HG03520 (cell line): Measurements from ENCODE around the gene OR56B4.
"Not testable (repeated sequence)": the region's sequence is repeated elsewhere in the genome, so short reads cannot be mapped to it uniquely, and the experiment has no call there.

ENCODE experiments used
- ATAC-seq: cut with Tn5 transposase; IDR thresholded peaks from one replicate; pipeline ENCODE4 v1.9.1; 2021; ENCODE audit warnings: mild to moderate bottlenecking, moderate library complexity; ENCODE audit not compliant: unreplicated experiment

Gene OR56B4

DNA sequence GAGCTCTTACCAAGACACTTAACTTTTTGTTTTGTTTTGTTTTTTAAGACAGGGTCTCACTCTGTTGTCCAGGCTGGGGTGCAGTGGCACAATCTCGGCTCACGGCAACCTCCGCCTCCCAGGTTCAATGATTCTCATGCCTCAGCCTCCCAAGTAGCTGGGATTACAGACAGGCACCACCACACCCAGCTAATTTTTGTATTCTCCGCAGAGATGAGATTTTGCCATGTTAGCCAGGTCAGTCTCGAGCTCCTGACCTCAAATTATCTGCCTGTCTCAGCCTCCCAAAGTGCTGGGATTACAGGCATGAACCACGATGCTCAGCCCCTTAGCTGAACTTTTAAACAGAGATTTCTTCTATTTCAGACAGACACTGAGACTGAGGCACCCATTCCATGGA lies at the start of gene OR56B4:
TSS of gene OR56B4 (plus strand) at position 301 of the 400 bp plus-strand sequence. CDS start at position 396, 95 bp downstream.
- ATAC-seq, result not testable (repeated sequence)

GRCh38 chr11:6061475-6061874 lies 46.0 kb upstream of the OR56B4 start:
- ATAC-seq, result no peak

- no peak for ATAC-seq
These were observed 44.7 kb upstream of the OR56B4 start for GRCh38 chr11:6062691-6063358.

DNA sequence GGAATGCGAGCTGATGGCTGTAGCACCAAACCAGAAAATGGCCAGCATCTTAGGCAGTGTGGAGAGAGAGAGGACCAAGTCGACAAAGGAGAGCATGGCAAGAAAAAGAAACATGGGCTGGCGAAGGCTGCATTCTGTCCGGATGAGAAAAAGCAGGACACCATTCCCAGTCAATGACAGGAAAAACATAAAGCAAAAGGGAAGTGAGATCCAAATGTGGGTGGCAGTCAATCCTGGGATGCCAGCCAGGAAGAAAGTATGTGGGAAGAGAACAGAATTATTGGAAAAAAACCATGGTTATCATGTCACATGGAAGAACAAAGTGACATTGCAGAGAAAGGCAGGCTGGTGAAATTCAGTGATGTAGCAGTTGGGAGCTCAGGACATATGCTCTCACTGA lies 40.0 kb upstream of the OR56B4 start:
- no peak for ATAC-seq

GRCh38 chr11:6076443-6076842 lies 31.0 kb upstream of the OR56B4 start:
- not testable (repeated sequence) for ATAC-seq

DNA sequence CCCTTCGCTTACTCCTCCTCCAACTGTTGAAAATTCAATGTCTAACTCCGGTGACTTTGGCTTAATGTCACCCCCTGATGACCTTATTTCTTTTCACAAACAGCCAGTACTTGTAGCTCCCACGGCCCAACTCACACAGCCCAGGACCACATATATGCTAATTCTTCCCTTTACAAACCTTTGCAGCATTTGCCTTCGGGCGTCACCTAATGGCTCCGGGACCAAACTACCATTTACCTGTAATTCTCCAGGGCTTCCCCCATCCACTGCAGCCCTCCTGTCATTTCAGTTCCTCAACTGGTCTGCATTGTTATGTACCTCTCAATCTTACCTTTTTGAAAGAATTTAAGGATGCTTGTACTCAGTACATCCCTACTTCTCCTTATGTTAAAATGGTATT lies 29.8 kb upstream of the OR56B4 start:
- ATAC-seq, result no peak

- no peak for ATAC-seq
These were observed 28.0 kb upstream of the OR56B4 start for GRCh38 chr11:6079463-6079862.

- no peak for ATAC-seq
These were observed 24.4 kb upstream of the OR56B4 start for GRCh38 chr11:6083129-6083528.

DNA sequence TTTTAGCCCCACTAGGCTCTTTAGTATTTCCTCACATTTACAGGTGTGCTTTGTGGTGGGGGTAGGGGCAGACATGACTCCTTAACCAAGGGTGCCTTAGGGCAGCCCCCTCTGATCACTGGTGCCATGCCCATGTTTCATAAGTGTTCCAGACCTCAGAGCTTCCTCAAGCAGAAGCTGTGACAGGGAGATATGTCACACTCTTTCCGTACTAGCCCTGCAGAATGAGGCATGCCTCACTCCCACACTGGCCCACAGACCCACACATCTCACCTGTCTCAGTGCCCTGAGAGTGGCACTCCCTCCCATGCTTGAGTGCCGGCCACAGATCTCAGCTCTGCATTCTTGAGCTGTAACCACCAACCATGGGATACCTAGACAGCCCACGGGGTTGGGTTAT lies 22.9 kb upstream of the OR56B4 start:
- ATAC-seq, result no peak

DNA sequence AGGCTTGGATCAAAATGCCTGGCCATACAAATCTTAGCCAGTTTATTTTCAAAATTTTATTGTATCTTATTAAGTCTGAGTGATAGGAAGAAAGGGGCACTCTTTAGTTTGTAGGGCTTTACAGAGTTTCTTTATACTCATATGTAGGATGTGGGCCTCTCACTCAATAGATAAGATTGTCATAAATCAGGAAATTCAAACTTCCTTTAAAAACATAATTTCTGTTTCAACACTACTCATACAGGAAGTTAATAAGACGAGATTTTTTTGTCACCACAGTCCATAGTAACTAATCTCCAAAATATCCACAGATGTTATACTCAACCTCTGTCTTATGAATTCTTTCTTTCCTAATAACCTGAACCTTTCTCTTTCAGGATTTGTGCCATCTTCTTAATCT lies 13.3 kb upstream of the OR56B4 start:
- no peak for ATAC-seq

DNA sequence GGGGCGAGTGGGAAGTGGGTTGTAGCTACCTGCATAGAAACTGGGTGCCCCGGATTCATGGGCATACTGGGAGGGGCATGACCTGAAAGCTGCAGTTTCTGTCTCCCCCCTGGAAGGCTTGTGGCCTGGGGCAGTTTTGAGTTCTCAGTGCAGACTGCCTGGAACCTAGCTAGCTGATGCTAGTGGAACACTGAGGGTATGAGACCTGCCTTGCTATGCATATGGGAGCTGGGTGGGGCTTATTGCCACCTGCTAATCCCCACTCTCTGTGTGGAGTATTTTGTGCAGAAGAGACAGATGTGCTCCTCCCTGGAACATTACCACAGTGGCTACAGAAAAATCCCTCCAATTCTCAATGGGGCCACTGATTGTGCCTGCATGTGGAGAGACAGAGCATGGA lies 11.7 kb upstream of the OR56B4 start:
- no peak for ATAC-seq

- ATAC-seq, result no peak
These were observed 11.1 kb upstream of the OR56B4 start for GRCh38 chr11:6096417-6096816.

DNA sequence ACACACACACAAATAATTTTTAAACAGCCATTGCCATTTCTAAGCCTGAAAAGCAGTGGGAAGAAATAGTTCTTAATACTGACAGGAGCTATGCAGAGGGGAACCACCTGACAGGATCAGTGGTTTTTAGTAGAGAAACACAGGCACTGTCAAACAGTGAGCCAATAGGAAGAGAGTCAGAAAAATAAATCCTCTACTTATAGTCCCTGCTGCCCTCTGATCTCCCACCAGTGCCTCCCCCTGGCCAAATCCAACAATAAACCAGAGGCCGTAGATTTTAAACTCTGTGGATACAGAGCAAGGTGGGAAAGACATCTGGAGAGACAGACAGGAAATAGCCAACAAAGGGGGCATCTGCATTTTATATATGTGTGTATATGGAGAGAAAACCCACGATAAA lies 7.9 kb upstream of the OR56B4 start:
- no peak for ATAC-seq

- ATAC-seq, result no peak
These were observed 2.5 kb downstream of the OR56B4 start for GRCh38 chr11:6110011-6110410.

- ATAC-seq, result no peak
These were observed 4.2 kb downstream of the OR56B4 start for GRCh38 chr11:6111673-6112072.

DNA sequence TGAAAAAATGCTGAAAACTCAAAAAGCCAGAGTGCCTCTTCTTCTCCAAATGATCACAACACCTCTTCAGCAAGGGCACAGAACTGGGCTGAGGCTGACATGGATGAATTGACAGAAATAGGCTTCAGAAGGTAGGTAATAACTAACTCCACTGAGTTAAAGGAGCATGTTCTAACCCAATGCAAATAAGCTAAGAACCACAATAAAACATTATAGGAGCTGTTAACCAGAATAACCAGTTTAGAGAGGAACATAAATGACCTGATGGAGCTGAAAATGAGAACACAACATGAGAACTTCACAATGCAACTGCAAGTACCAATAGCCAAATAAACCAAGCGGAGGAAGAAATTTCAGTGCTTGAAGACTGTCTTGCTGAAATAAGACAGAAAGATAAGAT lies 9.2 kb downstream of the OR56B4 start:
- ATAC-seq, result no peak

DNA sequence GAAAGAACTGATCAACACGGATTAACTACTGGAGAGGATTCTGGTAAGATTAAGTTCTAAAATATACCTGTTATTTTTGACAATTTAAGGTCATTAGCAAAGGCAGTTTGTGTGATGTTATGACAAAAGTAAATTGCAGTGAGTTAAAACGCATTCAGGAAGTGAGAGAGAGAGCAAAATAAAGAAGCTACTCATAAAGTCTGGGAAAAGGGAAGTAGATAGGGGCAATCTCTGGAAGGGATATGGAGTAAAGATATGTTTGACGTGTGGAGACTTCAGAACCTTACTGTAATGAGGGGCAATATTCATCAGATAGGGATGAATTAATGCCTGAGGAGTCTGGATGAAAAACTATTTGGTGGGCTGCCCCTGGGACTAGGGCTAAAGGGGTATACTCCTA lies 16.8 kb downstream of the OR56B4 start:
- ATAC-seq, result no peak

- ATAC-seq, result no peak
These were observed 20.4 kb downstream of the OR56B4 start for GRCh38 chr11:6127881-6128280.

- no peak for ATAC-seq
These were observed 21.5 kb downstream of the OR56B4 start for GRCh38 chr11:6129011-6129410.

GRCh38 chr11:6129635-6130034 lies 22.2 kb downstream of the OR56B4 start:
- no peak for ATAC-seq

- no peak for ATAC-seq
These were observed 24.9 kb downstream of the OR56B4 start for GRCh38 chr11:6132431-6132830.

GRCh38 chr11:6135936-6136335 lies 28.5 kb downstream of the OR56B4 start:
- not testable (repeated sequence) for ATAC-seq

- no peak for ATAC-seq
These were observed 35.5 kb downstream of the OR56B4 start for GRCh38 chr11:6142936-6143335.
